ENCODE results near the gene RANGRF.
"Not testable (repeated sequence)": the region's sequence is repeated elsewhere in the genome, so short reads cannot be mapped to it uniquely, and the experiment has no call there.

Gene RANGRF, protein sequence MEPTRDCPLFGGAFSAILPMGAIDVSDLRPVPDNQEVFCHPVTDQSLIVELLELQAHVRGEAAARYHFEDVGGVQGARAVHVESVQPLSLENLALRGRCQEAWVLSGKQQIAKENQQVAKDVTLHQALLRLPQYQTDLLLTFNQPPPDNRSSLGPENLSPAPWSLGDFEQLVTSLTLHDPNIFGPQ

DNA sequence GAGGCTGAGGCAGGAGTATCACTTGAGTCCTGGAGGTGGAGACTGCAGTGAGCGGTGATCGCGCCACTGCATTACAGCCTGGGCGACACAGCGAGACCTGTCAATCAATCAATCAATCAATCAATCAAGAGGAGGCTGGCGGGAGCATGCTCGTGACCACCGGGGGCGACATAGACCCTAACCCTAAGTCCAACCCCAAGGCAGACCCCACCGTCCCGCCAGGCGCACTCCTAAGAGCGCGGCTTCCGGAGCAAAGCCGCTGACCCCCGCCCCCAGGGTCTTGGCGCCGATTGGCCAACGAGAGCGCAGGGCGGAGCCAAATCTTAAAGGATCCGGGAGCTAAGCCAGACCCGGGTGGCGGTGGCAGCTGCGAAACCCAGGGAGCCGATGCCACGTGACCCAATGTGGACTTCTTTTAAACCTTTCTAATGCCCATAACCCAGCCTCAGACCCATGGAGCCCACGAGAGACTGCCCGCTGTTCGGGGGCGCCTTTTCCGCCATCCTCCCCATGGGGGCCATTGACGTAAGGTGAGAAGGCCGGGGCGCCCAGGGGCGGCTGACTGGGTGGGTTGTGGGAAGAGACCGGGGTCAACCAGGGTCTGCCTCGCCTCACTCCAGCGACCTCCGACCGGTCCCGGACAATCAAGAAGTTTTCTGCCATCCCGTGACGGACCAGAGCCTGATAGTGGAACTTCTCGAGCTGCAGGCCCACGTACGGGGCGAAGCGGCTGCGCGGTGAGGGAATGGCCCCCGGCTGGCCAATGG lies at the start of gene RANGRF:
Gene RANGRF (plus strand): TSS at position 335 of the 767 bp plus-strand sequence. CDS start 119 bp downstream, at position 454.
- DNase-seq = peak; percentile 90
- in situ Hi-C loops (cut with MboI; ENCODE audit: low pct_unique_long_range_greater_than_20kb, low sequenced_read_pairs) = no loop called here

DNA sequence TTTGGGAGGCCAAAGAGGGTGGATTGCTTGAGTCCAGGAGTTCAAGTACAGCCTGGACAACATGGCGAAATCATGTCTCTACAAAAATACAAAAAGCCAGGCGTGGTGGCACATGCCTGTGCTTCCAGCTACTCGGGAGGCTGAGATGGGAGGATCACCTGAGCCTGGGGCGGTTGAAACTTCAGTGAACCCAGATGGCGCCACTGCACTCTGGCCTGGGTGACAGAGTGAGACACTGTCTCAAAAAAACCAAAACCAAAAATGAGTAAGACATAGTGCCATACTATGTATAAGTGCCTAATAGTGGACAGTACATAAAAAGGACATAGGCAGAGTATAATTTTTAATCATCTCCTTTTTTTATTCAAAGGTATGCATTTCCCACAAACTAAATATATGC lies 44.6 kb upstream of the RANGRF start:
- in situ Hi-C loops (cut with MboI; ENCODE audit: low pct_unique_long_range_greater_than_20kb, low sequenced_read_pairs) = no loop called here

DNA sequence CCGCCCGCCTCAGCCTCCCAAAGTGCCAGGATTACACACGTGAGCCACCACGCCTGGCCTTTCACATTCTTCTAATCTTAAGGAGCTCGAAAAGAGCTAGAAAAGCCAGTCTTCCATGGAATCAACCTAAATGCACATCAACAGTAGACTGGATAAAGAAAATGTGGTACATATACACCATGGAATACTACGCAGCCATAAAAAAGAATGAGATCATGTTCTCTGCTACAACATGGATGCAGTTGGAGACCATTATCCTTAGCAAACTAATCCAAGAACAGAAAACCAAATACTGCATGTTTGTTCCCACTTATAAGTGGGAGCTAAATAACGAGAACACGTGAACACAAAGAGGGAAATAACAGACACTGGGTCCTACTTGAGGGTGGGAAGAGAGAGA lies 43.7 kb upstream of the RANGRF start:
- in situ Hi-C loops (cut with MboI; ENCODE audit: low pct_unique_long_range_greater_than_20kb, low sequenced_read_pairs) = no loop called here
- no peak for DNase-seq

More for the DNA sequence above, 44.6 kb upstream of the RANGRF start:
- DNase-seq = no peak

DNA sequence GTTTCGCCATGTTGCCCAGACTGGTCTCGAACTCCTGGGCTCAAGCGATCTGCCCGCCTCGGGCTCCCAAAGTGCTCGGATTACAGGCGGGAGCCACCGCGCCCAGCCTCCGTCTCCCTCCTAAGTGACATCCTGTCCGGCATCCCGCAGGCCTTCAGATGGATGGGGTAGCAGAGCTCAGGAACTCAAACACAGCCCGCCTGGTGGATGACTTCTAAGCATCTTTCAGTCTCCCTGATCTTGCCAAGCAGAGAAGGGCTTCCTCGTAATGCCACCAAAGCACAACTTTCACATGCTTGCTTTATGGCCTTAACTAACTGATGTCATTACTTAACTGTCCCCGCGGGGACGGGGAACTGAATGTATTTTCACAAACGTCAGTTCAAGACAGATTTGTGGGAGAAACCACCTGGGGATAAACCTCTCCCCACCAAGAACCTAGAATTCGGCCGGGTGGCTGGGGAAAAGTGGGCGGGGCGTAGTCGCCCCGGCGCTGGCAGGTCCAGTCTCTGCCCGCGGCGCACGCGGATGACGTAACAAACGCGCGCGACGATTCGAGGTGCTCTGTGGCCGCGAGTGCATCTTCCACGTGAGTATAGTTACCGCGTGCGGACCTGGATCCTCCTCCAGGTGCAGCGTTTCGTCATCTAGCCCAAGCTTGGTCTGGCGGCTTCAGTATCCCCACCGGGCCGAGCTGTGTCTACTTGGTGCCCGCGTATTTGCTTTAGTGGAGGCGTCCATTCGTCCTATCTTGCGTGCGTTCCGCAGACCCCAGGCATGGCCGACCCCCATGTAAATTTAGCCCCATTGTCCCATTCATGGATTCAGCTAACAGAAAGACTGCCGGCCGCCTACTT lies 39.5 kb upstream of the RANGRF start, which contains the start of gene PFAS:
Gene PFAS (plus strand): TSS at position 539 of the 857 bp plus-strand sequence. CDS start 4,649 bp downstream, outside the sequence.
- DNase-seq = peak; percentile 93

DNA sequence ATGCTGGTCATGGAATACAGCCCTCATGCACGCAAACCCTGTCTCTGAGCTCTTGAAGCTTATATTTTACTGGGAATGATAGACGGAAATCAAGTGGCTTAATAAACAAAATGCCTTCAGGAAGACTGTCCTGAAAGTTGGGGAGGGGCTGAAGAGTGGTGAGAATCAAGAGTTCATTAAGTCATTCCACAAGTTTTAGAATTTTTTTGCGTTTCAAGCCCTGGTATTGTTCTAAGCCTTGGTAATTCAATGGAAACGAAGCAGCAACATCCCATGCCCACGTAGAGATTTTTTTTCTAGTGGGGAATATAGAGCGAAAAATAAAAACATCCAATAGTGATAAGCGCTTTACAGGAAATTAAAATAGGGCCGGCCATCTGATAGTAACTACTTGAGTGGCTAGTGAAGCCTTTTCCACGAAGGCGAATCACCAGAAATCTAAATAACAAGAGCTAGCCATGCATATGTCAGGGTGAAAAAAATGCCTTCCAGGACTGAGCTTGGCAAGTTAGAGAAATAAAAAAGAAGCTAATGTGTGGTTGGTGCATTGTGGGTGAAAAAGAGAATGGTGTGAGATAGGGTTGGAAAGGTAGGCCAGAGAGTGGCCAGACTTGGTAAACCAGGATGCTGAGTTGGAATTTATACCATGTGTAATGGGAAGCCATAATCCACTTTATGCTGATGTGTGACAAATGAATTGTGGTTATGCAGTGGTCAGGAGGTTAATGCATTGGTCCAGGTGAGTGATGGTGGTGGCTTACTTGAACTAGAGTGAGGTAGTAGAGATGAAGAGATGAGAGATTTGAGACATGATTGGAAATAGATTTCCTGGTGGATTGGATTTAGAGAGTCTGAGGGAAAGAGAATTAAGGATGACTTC lies 38.6 kb upstream of the RANGRF start:
- peak; percentile 11 for DNase-seq
- in situ Hi-C loops (cut with MboI; ENCODE audit: low pct_unique_long_range_greater_than_20kb, low sequenced_read_pairs) = no loop called here

More for the DNA sequence above, 39.5 kb upstream of the RANGRF start, which contains the start of gene PFAS:
- in situ Hi-C loops (cut with MboI; ENCODE audit: low pct_unique_long_range_greater_than_20kb, low sequenced_read_pairs) = no loop called here

DNA sequence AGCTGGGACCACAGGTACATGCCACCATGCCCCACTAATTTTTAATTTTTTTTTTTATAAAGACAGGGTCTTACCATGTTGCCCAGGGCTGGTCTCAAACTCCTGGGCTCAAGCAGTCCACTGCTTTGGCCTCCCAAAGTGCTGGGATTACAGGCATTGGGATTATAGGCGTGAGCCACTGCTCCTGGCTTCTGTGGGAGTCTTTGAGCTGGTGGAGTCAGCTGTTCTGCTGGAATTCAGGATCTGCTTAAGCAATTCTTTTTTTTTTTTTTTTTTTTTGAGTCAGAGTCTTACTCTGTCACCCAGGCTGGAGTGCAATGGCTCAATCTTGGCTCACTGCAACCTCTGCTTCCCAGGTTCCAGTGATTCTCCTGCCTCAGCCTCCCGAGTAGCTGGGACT lies 37.1 kb upstream of the RANGRF start:
- DNase-seq = not testable (repeated sequence)

DNA sequence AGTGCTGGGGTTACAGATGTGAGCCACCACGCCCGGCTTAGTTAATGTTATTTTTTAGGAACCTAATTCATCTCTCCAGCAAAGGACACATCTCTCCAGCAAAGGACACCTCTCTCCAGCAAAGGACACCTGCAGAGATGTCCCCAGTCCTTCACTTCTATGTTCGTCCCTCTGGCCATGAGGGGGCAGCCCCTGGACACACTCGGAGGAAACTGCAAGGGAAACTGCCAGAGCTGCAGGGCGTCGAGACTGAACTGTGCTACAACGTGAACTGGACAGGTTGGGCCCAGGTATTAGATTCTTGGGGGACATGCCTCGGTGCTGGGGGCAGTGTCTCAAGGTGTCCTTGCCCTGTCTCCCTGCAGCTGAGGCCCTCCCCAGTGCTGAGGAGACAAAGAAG lies 34.7 kb upstream of the RANGRF start:
- in situ Hi-C loops (cut with MboI; ENCODE audit: low pct_unique_long_range_greater_than_20kb, low sequenced_read_pairs) = no loop called here
- DNase-seq = no peak

More for the DNA sequence above, 37.1 kb upstream of the RANGRF start:
- in situ Hi-C loops (cut with MboI; ENCODE audit: low pct_unique_long_range_greater_than_20kb, low sequenced_read_pairs) = not testable (repeated sequence)

DNA sequence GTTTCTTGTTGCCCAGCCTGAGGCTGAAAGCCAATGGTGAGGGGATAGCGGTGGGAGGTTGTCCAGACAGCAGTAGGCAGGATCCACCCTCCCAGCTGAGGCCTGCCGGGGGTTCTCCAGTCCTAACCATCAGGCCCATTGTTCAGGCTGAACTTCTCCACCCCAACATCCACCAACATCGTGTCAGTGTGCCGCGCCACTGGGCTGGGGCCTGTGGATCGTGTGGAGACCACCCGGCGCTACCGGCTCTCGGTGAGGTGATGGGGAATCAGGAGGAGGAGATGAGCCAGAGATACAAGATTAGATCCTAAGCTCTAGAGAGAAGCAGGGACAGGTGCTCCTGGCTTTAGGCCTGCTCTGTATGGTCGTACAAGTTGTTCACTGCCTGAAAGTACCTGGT lies 33.6 kb upstream of the RANGRF start:
- in situ Hi-C loops (cut with MboI; ENCODE audit: low pct_unique_long_range_greater_than_20kb, low sequenced_read_pairs) = no loop called here
- DNase-seq = no peak

DNA sequence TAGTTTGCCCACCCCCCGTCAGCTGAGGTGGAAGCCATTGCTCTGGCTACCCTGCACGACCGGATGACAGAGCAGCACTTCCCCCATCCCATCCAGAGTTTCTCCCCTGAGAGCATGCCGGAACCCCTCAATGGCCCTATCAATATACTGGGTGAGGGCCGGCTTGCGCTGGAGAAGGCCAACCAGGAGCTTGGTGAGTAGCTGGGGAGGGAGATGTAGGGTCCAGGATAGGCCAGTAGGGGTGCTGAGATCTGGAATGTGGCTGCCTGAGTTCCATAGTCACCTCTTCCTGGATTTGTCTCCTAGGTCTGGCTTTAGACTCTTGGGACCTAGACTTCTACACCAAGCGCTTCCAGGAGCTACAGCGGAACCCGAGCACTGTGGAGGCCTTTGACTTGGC lies 33.0 kb upstream of the RANGRF start:
- no peak for DNase-seq
- in situ Hi-C loops (cut with MboI; ENCODE audit: low pct_unique_long_range_greater_than_20kb, low sequenced_read_pairs) = no loop called here

DNA sequence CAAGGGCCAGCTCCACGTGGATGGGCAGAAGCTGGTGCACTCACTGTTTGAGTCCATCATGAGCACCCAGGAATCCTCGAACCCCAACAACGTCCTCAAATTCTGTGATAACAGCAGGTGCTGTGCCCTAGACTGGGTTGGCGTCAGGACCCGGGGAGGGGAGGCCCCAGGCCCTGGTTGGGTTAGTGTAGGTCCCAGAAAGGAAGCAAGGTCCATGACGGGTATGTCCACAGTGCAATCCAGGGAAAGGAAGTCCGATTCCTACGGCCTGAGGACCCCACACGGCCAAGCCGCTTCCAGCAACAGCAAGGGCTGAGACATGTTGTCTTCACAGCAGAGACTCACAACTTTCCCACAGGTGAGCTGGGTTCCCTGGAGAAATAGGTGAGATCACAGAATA lies 32.2 kb upstream of the RANGRF start:
- DNase-seq = no peak
- in situ Hi-C loops (cut with MboI; ENCODE audit: low pct_unique_long_range_greater_than_20kb, low sequenced_read_pairs) = no loop called here

DNA sequence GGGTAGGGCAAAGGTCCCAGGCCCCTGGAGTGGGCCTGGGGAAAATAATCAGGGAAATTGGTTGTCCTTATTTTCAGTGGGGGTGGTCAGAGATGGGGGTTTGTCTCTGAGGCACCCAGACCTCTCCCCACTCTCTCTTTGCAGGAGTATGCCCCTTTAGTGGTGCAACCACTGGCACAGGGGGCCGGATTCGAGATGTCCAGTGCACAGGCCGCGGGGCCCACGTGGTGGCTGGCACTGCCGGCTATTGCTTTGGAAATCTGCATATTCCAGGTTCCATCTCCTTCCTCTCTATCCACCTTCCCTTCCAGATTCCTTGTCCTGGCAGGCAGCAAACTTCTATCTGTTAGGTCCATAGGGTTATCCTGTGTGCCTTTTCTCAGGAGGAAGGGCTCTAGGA lies 31.8 kb upstream of the RANGRF start:
- in situ Hi-C loops (cut with MboI; ENCODE audit: low pct_unique_long_range_greater_than_20kb, low sequenced_read_pairs) = no loop called here
- DNase-seq = no peak

DNA sequence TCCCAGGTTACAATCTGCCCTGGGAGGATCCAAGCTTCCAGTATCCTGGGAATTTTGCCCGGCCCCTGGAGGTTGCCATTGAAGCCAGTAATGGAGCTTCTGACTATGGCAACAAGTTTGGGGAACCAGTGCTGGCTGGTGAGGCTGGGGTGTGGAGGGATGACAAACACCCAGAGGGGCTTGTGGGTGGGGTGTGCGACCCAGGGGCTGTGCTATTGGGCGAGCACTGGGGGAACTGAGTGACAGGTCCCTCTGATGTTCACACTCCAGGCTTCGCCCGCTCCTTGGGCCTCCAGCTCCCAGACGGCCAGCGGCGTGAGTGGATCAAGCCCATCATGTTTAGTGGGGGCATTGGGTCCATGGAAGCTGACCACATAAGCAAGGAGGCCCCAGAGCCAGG lies 30.7 kb upstream of the RANGRF start:
- in situ Hi-C loops (cut with MboI; ENCODE audit: low pct_unique_long_range_greater_than_20kb, low sequenced_read_pairs) = no loop called here
- DNase-seq = no peak

DNA sequence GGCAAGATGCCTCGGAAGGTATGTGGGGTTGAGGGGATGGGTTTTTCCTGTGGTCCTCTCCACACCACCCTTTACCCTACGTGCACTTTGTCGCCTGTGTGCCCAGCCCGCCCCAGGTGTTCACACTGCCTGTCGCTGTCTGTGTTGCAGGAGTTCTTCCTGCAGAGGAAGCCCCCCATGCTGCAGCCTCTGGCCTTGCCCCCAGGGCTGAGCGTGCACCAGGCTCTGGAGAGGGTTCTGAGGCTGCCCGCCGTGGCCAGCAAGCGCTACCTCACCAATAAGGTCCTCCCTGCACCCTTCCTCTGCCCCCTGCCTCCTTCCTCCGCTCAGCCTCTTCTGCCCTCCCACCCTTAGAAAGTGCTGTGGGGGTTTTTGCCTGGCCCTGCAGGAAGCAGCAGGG lies 24.1 kb upstream of the RANGRF start:
- no peak for DNase-seq

DNA sequence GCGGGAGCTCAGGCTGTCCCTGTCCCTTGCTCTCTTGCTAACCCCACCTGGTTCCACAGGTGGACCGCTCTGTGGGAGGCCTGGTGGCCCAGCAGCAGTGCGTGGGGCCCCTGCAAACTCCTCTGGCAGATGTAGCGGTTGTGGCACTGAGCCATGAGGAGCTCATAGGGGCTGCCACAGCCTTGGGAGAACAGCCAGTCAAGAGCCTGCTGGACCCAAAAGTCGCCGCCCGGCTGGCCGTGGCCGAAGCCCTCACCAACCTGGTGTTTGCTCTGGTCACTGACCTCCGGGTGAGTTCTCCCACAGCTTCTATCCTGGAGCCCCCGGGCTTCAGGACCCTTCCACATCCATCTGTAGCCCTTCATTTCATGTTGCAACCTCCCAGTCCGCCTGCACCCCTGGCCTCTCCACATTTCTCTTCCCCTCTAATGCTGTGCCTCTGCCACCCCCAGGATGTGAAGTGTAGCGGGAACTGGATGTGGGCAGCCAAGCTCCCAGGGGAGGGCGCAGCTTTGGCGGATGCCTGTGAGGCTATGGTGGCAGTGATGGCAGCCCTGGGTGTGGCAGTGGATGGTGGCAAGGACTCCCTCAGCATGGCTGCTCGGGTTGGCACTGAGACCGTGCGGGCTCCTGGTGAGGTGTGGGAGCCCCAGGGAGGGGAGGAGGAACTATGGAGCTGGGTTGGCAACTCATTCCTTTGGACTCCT lies 23.5 kb upstream of the RANGRF start:
- in situ Hi-C loops (cut with MboI; ENCODE audit: low pct_unique_long_range_greater_than_20kb, low sequenced_read_pairs) = no loop called here
- DNase-seq = no peak

More for the DNA sequence above, 24.1 kb upstream of the RANGRF start:
- in situ Hi-C loops (cut with MboI; ENCODE audit: low pct_unique_long_range_greater_than_20kb, low sequenced_read_pairs) = no loop called here

DNA sequence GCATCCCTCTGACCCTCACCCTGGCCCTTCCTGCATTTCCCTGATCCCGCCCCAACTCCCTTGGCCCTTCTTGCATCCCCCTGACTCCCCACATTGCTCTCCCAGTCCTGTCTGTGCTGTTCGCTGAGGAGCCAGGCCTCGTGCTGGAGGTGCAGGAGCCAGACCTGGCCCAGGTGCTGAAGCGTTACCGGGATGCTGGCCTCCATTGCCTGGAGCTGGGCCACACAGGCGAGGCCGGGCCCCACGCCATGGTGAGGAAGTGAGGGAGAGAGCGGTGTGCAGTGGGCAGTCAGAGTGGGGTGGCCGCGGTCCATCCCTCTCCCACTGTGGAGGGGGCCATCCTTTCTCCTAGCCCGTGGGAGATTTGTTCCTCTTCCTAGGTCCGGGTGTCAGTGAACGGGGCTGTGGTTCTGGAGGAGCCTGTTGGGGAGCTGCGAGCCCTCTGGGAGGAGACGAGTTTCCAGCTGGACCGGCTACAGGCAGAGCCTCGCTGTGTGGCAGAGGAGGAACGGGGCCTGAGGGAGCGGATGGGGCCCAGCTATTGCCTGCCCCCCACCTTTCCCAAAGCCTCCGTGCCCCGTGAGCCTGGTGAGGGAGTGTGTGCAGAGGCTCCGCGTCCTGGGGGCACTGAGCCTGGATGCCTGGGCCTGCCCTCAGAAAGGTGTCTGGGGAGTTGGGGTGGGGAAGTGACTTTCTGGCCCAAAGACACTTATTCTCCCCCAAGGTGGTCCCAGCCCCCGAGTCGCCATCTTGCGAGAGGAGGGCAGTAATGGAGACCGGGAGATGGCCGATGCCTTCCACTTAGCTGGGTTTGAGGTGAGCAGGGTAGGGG lies 21.6 kb upstream of the RANGRF start:
- no peak for DNase-seq
- in situ Hi-C loops (cut with MboI; ENCODE audit: low pct_unique_long_range_greater_than_20kb, low sequenced_read_pairs) = no loop called here

DNA sequence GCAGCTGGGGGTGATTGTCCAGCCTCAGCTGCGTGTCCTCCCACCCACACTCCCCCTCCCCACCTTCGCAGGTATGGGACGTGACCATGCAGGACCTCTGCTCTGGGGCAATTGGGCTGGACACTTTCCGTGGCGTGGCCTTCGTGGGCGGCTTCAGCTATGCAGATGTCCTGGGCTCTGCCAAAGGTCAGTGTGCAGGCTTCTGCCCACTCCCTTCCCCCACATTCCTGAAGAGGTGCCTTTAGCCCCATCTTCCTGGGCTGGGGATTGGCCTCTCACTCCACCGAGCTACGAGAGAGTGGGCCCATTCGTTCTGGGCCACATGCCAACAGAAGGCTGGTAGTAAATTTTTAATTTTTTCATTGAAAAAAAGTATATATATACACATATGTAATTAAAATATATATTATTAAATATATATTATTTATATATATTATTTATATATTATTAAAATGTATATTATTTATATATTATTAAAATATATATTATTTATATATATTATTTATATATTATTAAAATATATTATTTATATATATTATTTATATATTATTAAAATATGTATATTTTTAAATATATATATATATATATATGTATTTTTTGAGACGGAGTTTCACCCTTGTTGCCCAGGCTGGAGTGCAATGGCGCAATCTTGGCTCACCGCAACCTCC lies 20.9 kb upstream of the RANGRF start:
- no peak for DNase-seq
- in situ Hi-C loops (cut with MboI; ENCODE audit: low pct_unique_long_range_greater_than_20kb, low sequenced_read_pairs) = no loop called here
